Measurements from ENCODE around the gene SYF2.

DNA sequence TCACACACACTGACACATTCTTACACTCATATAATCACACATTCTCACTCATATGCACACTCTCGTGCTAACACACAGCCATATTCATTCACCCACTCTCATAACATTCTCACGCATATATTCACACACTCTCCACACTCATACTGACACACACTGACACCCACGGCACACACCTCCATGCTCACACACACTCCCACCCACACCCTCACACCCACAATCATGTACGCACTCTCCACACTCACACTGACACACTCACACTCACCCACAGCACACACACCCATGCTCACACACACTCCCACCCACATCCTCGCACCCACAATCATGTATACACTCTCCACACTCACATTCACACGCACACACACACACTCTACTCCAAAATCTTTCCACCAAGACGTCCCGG is 38.2 kb downstream of the SYF2 start:
- TF ChIP-seq POLR2AphosphoS5 (IDR thresholded peaks at IDR 0.05; ENCODE audit: low read depth) (no peak), EZH2 (IDR thresholded peaks at IDR 0.05; ENCODE audit: low read depth, unreplicated experiment) (no peak), ZNF331 (CRISPR knock-in tag; IDR thresholded peaks at IDR 0.05; ENCODE audit: low read depth) (no peak), EZH2phosphoT487 (IDR thresholded peaks at IDR 0.05; ENCODE audit: unreplicated experiment) (no peak), JUNB (IDR thresholded peaks at IDR 0.05; ENCODE audit: unreplicated experiment) (no peak), NANOG (IDR thresholded peaks at IDR 0.05; ENCODE audit: borderline replicate concordance) (no peak), STAT1 (IDR thresholded peaks at IDR 0.05; ENCODE audit: unreplicated experiment) (no peak), ZNF114 (CRISPR knock-in tag; IDR thresholded peaks at IDR 0.05) (no peak), CREB1 (CRISPR knock-in tag; IDR thresholded peaks at IDR 0.05; ENCODE audit: low read depth) (no peak)
- TF ChIP-seq, protein P1, sequence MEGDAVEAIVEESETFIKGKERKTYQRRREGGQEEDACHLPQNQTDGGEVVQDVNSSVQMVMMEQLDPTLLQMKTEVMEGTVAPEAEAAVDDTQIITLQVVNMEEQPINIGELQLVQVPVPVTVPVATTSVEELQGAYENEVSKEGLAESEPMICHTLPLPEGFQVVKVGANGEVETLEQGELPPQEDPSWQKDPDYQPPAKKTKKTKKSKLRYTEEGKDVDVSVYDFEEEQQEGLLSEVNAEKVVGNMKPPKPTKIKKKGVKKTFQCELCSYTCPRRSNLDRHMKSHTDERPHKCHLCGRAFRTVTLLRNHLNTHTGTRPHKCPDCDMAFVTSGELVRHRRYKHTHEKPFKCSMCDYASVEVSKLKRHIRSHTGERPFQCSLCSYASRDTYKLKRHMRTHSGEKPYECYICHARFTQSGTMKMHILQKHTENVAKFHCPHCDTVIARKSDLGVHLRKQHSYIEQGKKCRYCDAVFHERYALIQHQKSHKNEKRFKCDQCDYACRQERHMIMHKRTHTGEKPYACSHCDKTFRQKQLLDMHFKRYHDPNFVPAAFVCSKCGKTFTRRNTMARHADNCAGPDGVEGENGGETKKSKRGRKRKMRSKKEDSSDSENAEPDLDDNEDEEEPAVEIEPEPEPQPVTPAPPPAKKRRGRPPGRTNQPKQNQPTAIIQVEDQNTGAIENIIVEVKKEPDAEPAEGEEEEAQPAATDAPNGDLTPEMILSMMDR (conservative IDR thresholded peaks at IDR 0.05; ENCODE audit: low read depth in 2 of 2), result no peak
- TF ChIP-seq, protein P2, sequence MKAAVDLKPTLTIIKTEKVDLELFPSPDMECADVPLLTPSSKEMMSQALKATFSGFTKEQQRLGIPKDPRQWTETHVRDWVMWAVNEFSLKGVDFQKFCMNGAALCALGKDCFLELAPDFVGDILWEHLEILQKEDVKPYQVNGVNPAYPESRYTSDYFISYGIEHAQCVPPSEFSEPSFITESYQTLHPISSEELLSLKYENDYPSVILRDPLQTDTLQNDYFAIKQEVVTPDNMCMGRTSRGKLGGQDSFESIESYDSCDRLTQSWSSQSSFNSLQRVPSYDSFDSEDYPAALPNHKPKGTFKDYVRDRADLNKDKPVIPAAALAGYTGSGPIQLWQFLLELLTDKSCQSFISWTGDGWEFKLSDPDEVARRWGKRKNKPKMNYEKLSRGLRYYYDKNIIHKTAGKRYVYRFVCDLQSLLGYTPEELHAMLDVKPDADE (IDR thresholded peaks at IDR 0.05), result no peak
- TF ChIP-seq, protein P3, sequence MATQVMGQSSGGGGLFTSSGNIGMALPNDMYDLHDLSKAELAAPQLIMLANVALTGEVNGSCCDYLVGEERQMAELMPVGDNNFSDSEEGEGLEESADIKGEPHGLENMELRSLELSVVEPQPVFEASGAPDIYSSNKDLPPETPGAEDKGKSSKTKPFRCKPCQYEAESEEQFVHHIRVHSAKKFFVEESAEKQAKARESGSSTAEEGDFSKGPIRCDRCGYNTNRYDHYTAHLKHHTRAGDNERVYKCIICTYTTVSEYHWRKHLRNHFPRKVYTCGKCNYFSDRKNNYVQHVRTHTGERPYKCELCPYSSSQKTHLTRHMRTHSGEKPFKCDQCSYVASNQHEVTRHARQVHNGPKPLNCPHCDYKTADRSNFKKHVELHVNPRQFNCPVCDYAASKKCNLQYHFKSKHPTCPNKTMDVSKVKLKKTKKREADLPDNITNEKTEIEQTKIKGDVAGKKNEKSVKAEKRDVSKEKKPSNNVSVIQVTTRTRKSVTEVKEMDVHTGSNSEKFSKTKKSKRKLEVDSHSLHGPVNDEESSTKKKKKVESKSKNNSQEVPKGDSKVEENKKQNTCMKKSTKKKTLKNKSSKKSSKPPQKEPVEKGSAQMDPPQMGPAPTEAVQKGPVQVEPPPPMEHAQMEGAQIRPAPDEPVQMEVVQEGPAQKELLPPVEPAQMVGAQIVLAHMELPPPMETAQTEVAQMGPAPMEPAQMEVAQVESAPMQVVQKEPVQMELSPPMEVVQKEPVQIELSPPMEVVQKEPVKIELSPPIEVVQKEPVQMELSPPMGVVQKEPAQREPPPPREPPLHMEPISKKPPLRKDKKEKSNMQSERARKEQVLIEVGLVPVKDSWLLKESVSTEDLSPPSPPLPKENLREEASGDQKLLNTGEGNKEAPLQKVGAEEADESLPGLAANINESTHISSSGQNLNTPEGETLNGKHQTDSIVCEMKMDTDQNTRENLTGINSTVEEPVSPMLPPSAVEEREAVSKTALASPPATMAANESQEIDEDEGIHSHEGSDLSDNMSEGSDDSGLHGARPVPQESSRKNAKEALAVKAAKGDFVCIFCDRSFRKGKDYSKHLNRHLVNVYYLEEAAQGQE (IDR thresholded peaks at IDR 0.05; ENCODE audit: unreplicated experiment), result no peak
